PC-3 (cell line): Measurements from ENCODE around the gene EIF4A2. TPM values are rescaled to one million over a fixed set of nuclear protein-coding genes. Genes with fewer than 3 reads are reported as not detected.

Experiments used
- ATAC-seq: fragments of 200-7000 bp; cut with Tn5 transposase; 2 replicates; pipeline ENCODE4 v1.9.1; 2020; ENCODE audit warnings: mild to moderate bottlenecking, moderate library complexity
- BruUV-seq: library from RNA; stranded (reverse); fragments of 400-500 nt; replicated peaks from 2 replicates; lab custom pipeline; 2021; lab: Mats Ljungman, UMichigan
- CTCF ChIA-PET: fragments of 300-600 bp; sonication (Branson Sonifier 250); formaldehyde crosslinking; loops from one replicate; lab custom pipeline; 2022; ENCODE audit warnings: antibody characterized with exemption; lab: Charles Lee
- POLR2A ChIA-PET: fragments of 300-600 bp; sonication (Branson Sonifier 250); formaldehyde crosslinking; loops from one replicate; lab custom pipeline; 2022; ENCODE audit warnings: antibody characterized with exemption; ENCODE audit not compliant: unreplicated experiment; lab: Charles Lee
- DNase-seq: peaks from one replicate; pipeline ENCODE4 v3.0.0-alpha.2; 2015
- H2AFZ ChIP-seq: fragments of 300-600 bp; sonication (generic); 2 replicates; pipeline ENCODE4 v1.6.0; 2016; ENCODE audit warnings: antibody characterized with exemption, low read length
- H3F3A ChIP-seq: fragments of 300-600 bp; sonication (generic); one replicate; pipeline ENCODE4 v1.6.0; 2017; ENCODE audit warnings: antibody characterized with exemption, low read length, control low read depth, mild to moderate bottlenecking; ENCODE audit not compliant: unreplicated experiment
- H3K27ac ChIP-seq: fragments of 300-600 bp; sonication (generic); 2 replicates; pipeline ENCODE4 v1.5.1; 2016; ENCODE audit warnings: mild to moderate bottlenecking, low read length
- H3K27me3 ChIP-seq: fragments of 300-600 bp; sonication (generic); 2 replicates; pipeline ENCODE4 v1.6.1; 2016; ENCODE audit warnings: low read length, mixed read lengths
- H3K36me3 ChIP-seq: fragments of 300-600 bp; sonication (generic); 2 replicates; pipeline ENCODE4 v1.6.1; 2016; ENCODE audit warnings: low read depth, mixed run types, low read length, mixed read lengths
- H3K4me1 ChIP-seq: fragments of 300-600 bp; sonication (generic); 2 replicates; pipeline ENCODE4 v1.5.1; 2016; ENCODE audit warnings: low read length; ENCODE audit not compliant: insufficient read depth
- H3K4me2 ChIP-seq: fragments of 300-600 bp; sonication (generic); 2 replicates; pipeline ENCODE4 v1.6.0; 2016; ENCODE audit warnings: low read length
- H3K4me3 ChIP-seq: fragments of 300-600 bp; sonication (generic); 2 replicates; pipeline ENCODE4 v1.5.1; 2016; ENCODE audit warnings: mild to moderate bottlenecking, low read length, mixed read lengths
- H3K79me2 ChIP-seq: fragments of 300-600 bp; sonication (generic); 2 replicates; pipeline ENCODE4 v1.6.1; 2017; ENCODE audit warnings: low read length, mixed read lengths
- H3K9ac ChIP-seq: fragments of 300-600 bp; sonication (generic); 2 replicates; pipeline ENCODE4 v1.6.0; 2016; ENCODE audit warnings: mild to moderate bottlenecking, low read length
- H3K9me2 ChIP-seq: fragments of 300-600 bp; sonication (generic); replicated peaks from 2 replicates; pipeline ENCODE4 v1.6.1; 2016; ENCODE audit warnings: mixed run types, low read length, mixed read lengths
- H3K9me3 ChIP-seq: fragments of 300-600 bp; sonication (generic); 2 replicates; pipeline ENCODE4 v1.6.1; 2016; ENCODE audit warnings: low read length, mixed read lengths
- H4K20me1 ChIP-seq: fragments of 300-600 bp; sonication (generic); 2 replicates; pipeline ENCODE4 v1.6.1; 2016; ENCODE audit warnings: low read length, mixed read lengths
- EZH2 ChIP-seq: fragments of 300-600 bp; sonication (generic); IDR thresholded peaks from one replicate; pipeline ENCODE4 v1.6.1; 2017; ENCODE audit warnings: antibody characterized with exemption, mild to moderate bottlenecking, low read length; ENCODE audit not compliant: unreplicated experiment
- EZH2phosphoT487 ChIP-seq: fragments of 300-600 bp; sonication (generic); IDR thresholded peaks from 2 replicates; pipeline ENCODE4 v1.6.1; 2018; ENCODE audit warnings: mild to moderate bottlenecking, antibody characterized with exemption, low read length, borderline replicate concordance
- intact Hi-C: fragments of 100-400 bp; cut with micrococcal nuclease; formaldehyde crosslinking; loops from 2 replicates; pipeline ENCODE4 v1.9.0; 2023
- total RNA-seq: library from RNA; depleted of rRNA; stranded (reverse); fragments of >200 nt; gene quantifications from 2 replicates; pipeline ENCODE4 v1.2.3, GENCODE V29; 2014
- TF ChIP-seq, protein P1 (sequence below): fragments of 300-600 bp; sonication (generic); conservative IDR thresholded peaks from 2 replicates; pipeline ENCODE4 v1.5.1; 2017; ENCODE audit warnings: antibody characterized with exemption, low read depth, mild to moderate bottlenecking, low read length

EIF4A2 gene
- total RNA-seq, 1 experiment from 2014 or later, result 233 TPM

DNA sequence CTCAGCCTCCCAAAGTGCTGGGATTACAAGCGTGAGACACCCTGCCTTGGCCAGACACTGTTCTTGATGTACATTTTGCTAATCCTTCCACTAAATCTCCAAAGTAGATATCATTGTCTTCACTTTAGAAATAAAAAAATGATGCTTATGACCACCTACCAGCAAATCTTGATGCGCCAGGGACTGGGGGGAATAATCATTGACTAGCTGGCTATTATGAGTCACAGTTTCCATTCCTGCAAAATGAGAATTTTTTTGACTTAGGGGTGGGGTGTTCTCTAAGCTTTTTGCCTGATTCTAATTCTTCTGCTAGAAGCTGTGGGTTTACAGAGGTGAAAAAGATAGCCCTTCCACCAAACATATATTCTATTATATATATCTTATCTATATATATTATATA is 40.0 kb downstream of the EIF4A2 start:
- intact Hi-C loops, result no loop called here
- Histone ChIP-seq H3K4me2 (no peak overlapping the region), H3K27ac (no peak overlapping the region), H3F3A (no peaks in the 10 kb centered on the region), H3K9me2 (no peaks in the 10 kb centered on the region), H3K27me3 (peaks cover 8% of the 10 kb centered on the region), H3K36me3 (no peaks in the 10 kb centered on the region), H3K9ac (no peak overlapping the region), H2AFZ (no peak overlapping the region), H4K20me1 (no peaks in the 10 kb centered on the region), H3K9me3 (no peaks in the 10 kb centered on the region), H3K4me3 (no peak overlapping the region), H3K79me2 (peaks cover 7% of the 10 kb centered on the region; the same call in 1 of the 2 replicates), H3K4me1 (peaks cover 9% of the 10 kb centered on the region; the same call in 1 of the 2 replicates)
- no TSS peak for BruUV-seq
- ChIA-PET CTCF (interaction anchor here (0.7 kb wide), 1 partner anchor 253 kb away, joined by 3 read pairs; the partner anchor contains the start of gene DNAJB11), POLR2A (no interaction called here)
- ATAC-seq, result no peak
- no peak for DNase-seq
- no peak for TF ChIP-seq EZH2phosphoT487
- TF ChIP-seq, protein P1, sequence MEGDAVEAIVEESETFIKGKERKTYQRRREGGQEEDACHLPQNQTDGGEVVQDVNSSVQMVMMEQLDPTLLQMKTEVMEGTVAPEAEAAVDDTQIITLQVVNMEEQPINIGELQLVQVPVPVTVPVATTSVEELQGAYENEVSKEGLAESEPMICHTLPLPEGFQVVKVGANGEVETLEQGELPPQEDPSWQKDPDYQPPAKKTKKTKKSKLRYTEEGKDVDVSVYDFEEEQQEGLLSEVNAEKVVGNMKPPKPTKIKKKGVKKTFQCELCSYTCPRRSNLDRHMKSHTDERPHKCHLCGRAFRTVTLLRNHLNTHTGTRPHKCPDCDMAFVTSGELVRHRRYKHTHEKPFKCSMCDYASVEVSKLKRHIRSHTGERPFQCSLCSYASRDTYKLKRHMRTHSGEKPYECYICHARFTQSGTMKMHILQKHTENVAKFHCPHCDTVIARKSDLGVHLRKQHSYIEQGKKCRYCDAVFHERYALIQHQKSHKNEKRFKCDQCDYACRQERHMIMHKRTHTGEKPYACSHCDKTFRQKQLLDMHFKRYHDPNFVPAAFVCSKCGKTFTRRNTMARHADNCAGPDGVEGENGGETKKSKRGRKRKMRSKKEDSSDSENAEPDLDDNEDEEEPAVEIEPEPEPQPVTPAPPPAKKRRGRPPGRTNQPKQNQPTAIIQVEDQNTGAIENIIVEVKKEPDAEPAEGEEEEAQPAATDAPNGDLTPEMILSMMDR, result no peak
- no peak for TF ChIP-seq EZH2

DNA sequence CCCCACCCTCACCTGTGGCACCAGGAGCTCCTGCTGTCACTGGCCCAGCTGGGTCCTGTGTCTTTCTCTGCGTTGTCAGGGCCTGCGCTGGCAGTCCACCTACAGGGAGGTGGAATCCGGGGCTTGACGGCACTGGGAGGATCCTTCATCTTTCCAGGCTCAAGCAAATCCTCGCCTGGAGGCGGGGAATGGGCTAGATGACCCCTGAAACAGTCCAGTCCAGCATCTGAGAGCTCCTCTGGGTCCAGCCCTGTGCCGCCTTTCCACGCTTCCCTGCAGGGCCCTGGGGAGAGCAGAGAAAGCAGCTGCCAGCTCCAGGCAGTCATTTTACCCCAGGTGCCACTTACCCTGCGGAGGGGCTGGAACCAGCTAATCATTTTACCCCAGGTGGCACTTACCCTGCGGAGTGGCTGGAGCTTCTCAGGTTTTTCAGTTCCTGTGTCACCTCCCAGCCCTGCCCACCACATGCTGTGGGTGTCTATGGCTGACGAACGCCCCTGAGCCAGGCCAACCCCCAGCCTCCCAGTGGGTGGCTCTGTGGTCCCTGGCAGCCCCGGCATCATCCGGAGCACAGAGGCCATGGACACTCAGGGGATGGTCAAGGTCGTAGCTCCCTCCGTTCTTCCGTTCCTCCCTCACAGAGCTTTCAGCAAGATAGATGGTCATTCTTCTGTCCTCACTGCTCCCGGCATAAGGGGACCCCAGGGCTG is 41.2 kb downstream of the EIF4A2 start:
- Histone ChIP-seq H3K4me2 (no peak overlapping the region), H4K20me1 (no peaks in the 10 kb centered on the region), H2AFZ (no peak overlapping the region), H3K79me2 (peaks cover 7% of the 10 kb centered on the region; the same call in 1 of the 2 replicates), H3F3A (no peaks in the 10 kb centered on the region), H3K27ac (no peak overlapping the region), H3K9ac (no peak overlapping the region), H3K4me1 (peaks cover 9% of the 10 kb centered on the region; the same call in 1 of the 2 replicates), H3K27me3 (peaks cover 17% of the 10 kb centered on the region), H3K9me3 (no peaks in the 10 kb centered on the region), H3K4me3 (no peak overlapping the region), H3K9me2 (no peaks in the 10 kb centered on the region), H3K36me3 (no peaks in the 10 kb centered on the region)
- intact Hi-C loops, result no loop called here
- DNase-seq (no peak), ATAC-seq (no peak)
- ChIA-PET POLR2A (no interaction called here), CTCF (no interaction called here)
- BruUV-seq, result no TSS peak
- no peak for TF ChIP-seq EZH2phosphoT487
- TF ChIP-seq, protein P1, result no peak
- TF ChIP-seq EZH2, result no peak

DNA sequence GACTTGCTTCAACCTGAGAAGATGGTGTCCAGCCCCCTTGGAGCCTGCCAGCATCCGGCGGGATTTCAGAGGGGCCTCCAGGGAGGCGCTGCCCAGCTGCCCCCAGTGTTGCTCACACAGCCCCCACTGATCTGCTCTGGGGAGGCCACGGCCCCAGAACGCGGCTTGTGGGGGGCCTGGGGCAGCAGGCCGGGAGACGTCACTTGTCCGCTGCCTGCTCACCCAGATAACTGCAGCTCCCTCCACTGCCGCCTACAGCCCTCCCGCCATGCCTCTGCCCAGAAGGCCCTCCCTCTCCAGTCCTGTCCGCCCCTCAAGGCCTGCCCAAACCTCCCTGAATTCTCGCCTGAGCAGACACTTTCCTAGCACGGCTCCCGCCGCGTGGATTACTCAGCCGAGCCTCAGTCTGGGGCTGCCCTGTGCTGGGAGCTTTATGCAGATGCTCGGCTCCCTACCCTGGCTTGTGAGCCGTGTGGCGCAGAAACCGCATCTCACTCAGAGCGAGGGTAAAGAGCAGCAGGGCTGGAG is 42.0 kb downstream of the EIF4A2 start:
- ChIA-PET CTCF (no interaction called here), POLR2A (no interaction called here)

More for the DNA sequence above, 42.0 kb downstream of the EIF4A2 start:
- H3K4me3 ChIP-seq, result no peak overlapping the region
- BruUV-seq, result no TSS peak
- no peak overlapping the region for H3K4me2 ChIP-seq
- no peak overlapping the region for H3K27ac ChIP-seq
- H3F3A ChIP-seq, result no peaks in the 10 kb centered on the region
- H2AFZ ChIP-seq, result no peak overlapping the region
- ATAC-seq (no peak), DNase-seq (no peak)
- no peak overlapping the region for H3K9ac ChIP-seq
- H4K20me1 ChIP-seq, result no peaks in the 10 kb centered on the region
- H3K79me2 ChIP-seq, result peaks cover 7% of the 10 kb centered on the region; the same call in 1 of the 2 replicates
- H3K36me3 ChIP-seq, result no peaks in the 10 kb centered on the region
- no peaks in the 10 kb centered on the region for H3K9me2 ChIP-seq
- H3K4me1 ChIP-seq, result peaks cover 9% of the 10 kb centered on the region; the same call in 1 of the 2 replicates
- peaks cover 25% of the 10 kb centered on the region for H3K27me3 ChIP-seq
- TF ChIP-seq EZH2 (no peak), EZH2phosphoT487 (no peak)
- TF ChIP-seq, protein P1, result no peak
- H3K9me3 ChIP-seq, result no peaks in the 10 kb centered on the region
- intact Hi-C loops, result no loop called here
